Skeletal muscle tissue (tissue), 4 donors: ENCODE results near the gene MCF2L. TPM values are rescaled to one million over a fixed set of nuclear protein-coding genes. Genes with fewer than 3 reads are reported as not detected.

Source experiments
- H3K27ac ChIP-seq: one replicate; pipeline ENCODE4 v1.7.0; 2013; ENCODE audit warnings: mild to moderate bottlenecking, low read depth, low read length, inconsistent platforms
- H3K27me3 ChIP-seq, 3 donors: one replicate each; pipeline ENCODE4 v1.7.0; 2013; ENCODE audit warnings: low read length in 3 of 3; ENCODE audit not compliant: control insufficient read depth in 3 of 3, insufficient read depth in 3 of 3
- H3K36me3 ChIP-seq, 3 donors: one replicate each; pipeline ENCODE4 v1.7.0; 2013; ENCODE audit warnings: low read length in 3 of 3; ENCODE audit not compliant: control insufficient read depth in 3 of 3, insufficient read depth in 3 of 3
- H3K4me1 ChIP-seq, 3 donors: one replicate each; pipeline ENCODE4 v1.7.0; 2013; ENCODE audit warnings: low read length in 3 of 3, mild to moderate bottlenecking in 3 of 3; ENCODE audit not compliant: control insufficient read depth in 3 of 3, insufficient read depth in 3 of 3
- H3K4me3 ChIP-seq, 3 donors: one replicate each; pipeline ENCODE4 v1.7.0; 2013; ENCODE audit warnings: low read length in 3 of 3
- H3K9ac ChIP-seq, 3 donors: one replicate each; pipeline ENCODE4 v1.7.0; 2013; ENCODE audit warnings: low read length in 3 of 3, mild to moderate bottlenecking in 3 of 3, moderate library complexity in 2 of 3, low read depth in 1 of 3
- H3K9me3 ChIP-seq, 3 donors: one replicate each; pipeline ENCODE4 v1.7.0; 2013; ENCODE audit warnings: low read length in 3 of 3; ENCODE audit not compliant: control insufficient read depth in 3 of 3
- total RNA-seq: library from RNA; depleted of rRNA; stranded (reverse); fragments of >200 nt; gene quantifications from one replicate; pipeline ENCODE4 v1.2.3, GENCODE V29; 2014
- donor health status: Osteomylitis.

Gene MCF2L
- total RNA-seq, 1 donor from 2014 or later = 18.3 TPM

- H3K4me3 ChIP-seq = no peak overlapping the region
- H3K27me3 ChIP-seq = peaks cover 47 to 51% (median 47%) of the 10 kb centered on the region in 3 donors
- H3K9ac ChIP-seq = no peak overlapping the region
- H3K27ac ChIP-seq = no peak overlapping the region
- no peaks in the 10 kb centered on the region for H3K36me3 ChIP-seq
- H3K9me3 ChIP-seq = no peaks in the 10 kb centered on the region
- H3K4me1 ChIP-seq = peaks cover 3 to 33% (median 12%) of the 10 kb centered on the region in 3 donors
Measured at GRCh38 chr13:112962911-112963625, 5.9 kb upstream of the MCF2L start.

GRCh38 chr13:112963641-112964040, 5.4 kb upstream of the MCF2L start:
- Histone ChIP-seq H3K9me3 (no peaks in the 10 kb centered on the region), H3K4me3 (no peak overlapping the region), H3K36me3 (no peaks in the 10 kb centered on the region), H3K27me3 (peaks cover 47 to 52% (median 50%) of the 10 kb centered on the region in 3 donors), H3K9ac (no peak overlapping the region), H3K4me1 (peaks cover 3 to 37% (median 17%) of the 10 kb centered on the region in 3 donors), H3K27ac (no peak overlapping the region)

- Histone ChIP-seq H3K27ac (peak overlapping the region; percentile 60), H3K9me3 (no peaks in the 10 kb centered on the region), H3K4me1 (peaks cover 4 to 36% (median 21%) of the 10 kb centered on the region in 3 donors), H3K36me3 (no peaks in the 10 kb centered on the region), H3K27me3 (peaks cover 46 to 55% (median 53%) of the 10 kb centered on the region in 3 donors), H3K4me3 (peak overlapping the region in 1 of 3 donors; percentile 13), H3K9ac (peak overlapping the region in 1 of 3 donors; percentile 20)
Measured at GRCh38 chr13:112964971-112965492, 4.0 kb upstream of the MCF2L start.

GRCh38 chr13:112965573-112966115, 3.4 kb upstream of the MCF2L start:
- Histone ChIP-seq H3K9me3 (no peaks in the 10 kb centered on the region), H3K27me3 (peaks cover 48 to 58% (median 53%) of the 10 kb centered on the region in 3 donors), H3K9ac (peak overlapping the region in 1 of 3 donors; percentile 20), H3K27ac (peak overlapping the region; percentile 60), H3K4me1 (peaks cover 4 to 37% (median 21%) of the 10 kb centered on the region in 3 donors), H3K36me3 (no peaks in the 10 kb centered on the region), H3K4me3 (no peak overlapping the region)

- Histone ChIP-seq H3K27me3 (peaks cover 56 to 66% (median 57%) of the 10 kb centered on the region in 3 donors), H3K4me1 (peaks cover 4 to 27% (median 18%) of the 10 kb centered on the region in 3 donors), H3K27ac (no peak overlapping the region)
Measured at GRCh38 chr13:112966776-112967175, 2.2 kb upstream of the MCF2L start.

GRCh38 chr13:112967686-112968379, 1.2 kb upstream of the MCF2L start:
- peak overlapping the region; percentile 25 for H3K27ac ChIP-seq
- H3K9ac ChIP-seq = no peak overlapping the region
- peaks cover 4 to 22% (median 18%) of the 10 kb centered on the region in 3 donors for H3K4me1 ChIP-seq
- H3K36me3 ChIP-seq = no peaks in the 10 kb centered on the region
- peaks cover 57 to 67% (median 58%) of the 10 kb centered on the region in 3 donors for H3K27me3 ChIP-seq
- H3K4me3 ChIP-seq = peak overlapping the region in 2 of 3 donors; percentile 52 to 59
- no peaks in the 10 kb centered on the region for H3K9me3 ChIP-seq

More at GRCh38 chr13:112966776-112967175, 2.2 kb upstream of the MCF2L start:
- H3K4me3 ChIP-seq = no peak overlapping the region
- H3K9me3 ChIP-seq = no peaks in the 10 kb centered on the region
- no peaks in the 10 kb centered on the region for H3K36me3 ChIP-seq
- H3K9ac ChIP-seq = no peak overlapping the region

- H3K4me1 ChIP-seq = peaks cover 4 to 22% (median 18%) of the 10 kb centered on the region in 3 donors
- peaks cover 58 to 67% (median 59%) of the 10 kb centered on the region in 3 donors for H3K27me3 ChIP-seq
- peak overlapping the region in 2 of 3 donors; percentile 52 to 59 for H3K4me3 ChIP-seq
- H3K36me3 ChIP-seq = no peaks in the 10 kb centered on the region
- peak overlapping the region in 2 of 3 donors; percentile 8 to 38 for H3K9ac ChIP-seq
- no peaks in the 10 kb centered on the region for H3K9me3 ChIP-seq
- H3K27ac ChIP-seq = peak overlapping the region; percentile 36
Measured at GRCh38 chr13:112968380-112968909, 569 bp upstream of the MCF2L start.

GRCh38 chr13:112969692-112970338, 801 bp downstream of the MCF2L start:
- peaks cover 64 to 78% (median 65%) of the 10 kb centered on the region in 3 donors for H3K27me3 ChIP-seq
- no peaks in the 10 kb centered on the region for H3K36me3 ChIP-seq
- H3K4me3 ChIP-seq = peak overlapping the region in 2 of 3 donors; percentile 49 to 63
- peaks cover 4 to 22% (median 18%) of the 10 kb centered on the region in 3 donors for H3K4me1 ChIP-seq
- H3K9me3 ChIP-seq = no peaks in the 10 kb centered on the region
- no peak overlapping the region for H3K27ac ChIP-seq
- H3K9ac ChIP-seq = peak overlapping the region in 1 of 3 donors; percentile 12

- Histone ChIP-seq H3K4me1 (peaks cover 4 to 18% (median 17%) of the 10 kb centered on the region in 3 donors), H3K9me3 (no peaks in the 10 kb centered on the region), H3K27me3 (peaks cover 62 to 78% (median 66%) of the 10 kb centered on the region in 3 donors), H3K9ac (no peak overlapping the region), H3K4me3 (no peak overlapping the region), H3K27ac (no peak overlapping the region), H3K36me3 (no peaks in the 10 kb centered on the region)
Measured at GRCh38 chr13:112970552-112971287, 1.7 kb downstream of the MCF2L start.
